Astrocyte of the cerebellum (primary cell): ENCODE measurements around the gene SPATS2.

ENCODE experiments used
- DNase-seq: peaks from one replicate; pipeline ENCODE4 v3.0.0-alpha.2; 2011; ENCODE audit warnings: low read depth
- H3K4me3 ChIP-seq: 2 replicates; pipeline ENCODE4 v1.5.1; 2011; ENCODE audit warnings: mild to moderate bottlenecking, low read depth, low read length, moderate library complexity
- in situ Hi-C: cut with HindIII; loops from 2 replicates; pipeline ENCODE4 v1.10.0; 2017; ENCODE audit warnings: low sequenced_read_pairs
- TF ChIP-seq, protein P1 (sequence below): IDR thresholded peaks from 2 replicates; pipeline ENCODE4 v1.5.1; 2012; ENCODE audit warnings: low read length, low read depth, moderate library complexity, mild to moderate bottlenecking; ENCODE audit errors: missing control alignments

Gene SPATS2

DNA sequence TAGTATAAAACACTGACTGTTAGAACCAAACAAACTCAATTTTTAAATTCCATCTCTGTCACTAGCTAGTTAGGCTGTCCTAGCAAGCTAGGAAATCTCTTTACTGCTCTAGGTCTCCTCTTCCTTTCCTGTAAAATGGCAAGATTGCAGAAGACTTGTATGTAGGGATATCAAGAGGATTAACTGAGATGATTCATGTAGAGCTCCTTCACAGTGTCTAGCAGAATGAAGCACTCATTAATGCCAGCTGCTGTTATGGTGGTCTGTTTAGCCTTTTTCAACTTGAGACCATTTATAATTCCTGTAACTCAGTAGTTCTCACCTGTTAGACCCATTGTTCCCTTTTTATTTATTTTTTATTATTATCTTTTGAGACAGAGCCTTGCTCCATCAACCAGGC is 103.7 kb downstream of the SPATS2 start:
- TF ChIP-seq, protein P1, sequence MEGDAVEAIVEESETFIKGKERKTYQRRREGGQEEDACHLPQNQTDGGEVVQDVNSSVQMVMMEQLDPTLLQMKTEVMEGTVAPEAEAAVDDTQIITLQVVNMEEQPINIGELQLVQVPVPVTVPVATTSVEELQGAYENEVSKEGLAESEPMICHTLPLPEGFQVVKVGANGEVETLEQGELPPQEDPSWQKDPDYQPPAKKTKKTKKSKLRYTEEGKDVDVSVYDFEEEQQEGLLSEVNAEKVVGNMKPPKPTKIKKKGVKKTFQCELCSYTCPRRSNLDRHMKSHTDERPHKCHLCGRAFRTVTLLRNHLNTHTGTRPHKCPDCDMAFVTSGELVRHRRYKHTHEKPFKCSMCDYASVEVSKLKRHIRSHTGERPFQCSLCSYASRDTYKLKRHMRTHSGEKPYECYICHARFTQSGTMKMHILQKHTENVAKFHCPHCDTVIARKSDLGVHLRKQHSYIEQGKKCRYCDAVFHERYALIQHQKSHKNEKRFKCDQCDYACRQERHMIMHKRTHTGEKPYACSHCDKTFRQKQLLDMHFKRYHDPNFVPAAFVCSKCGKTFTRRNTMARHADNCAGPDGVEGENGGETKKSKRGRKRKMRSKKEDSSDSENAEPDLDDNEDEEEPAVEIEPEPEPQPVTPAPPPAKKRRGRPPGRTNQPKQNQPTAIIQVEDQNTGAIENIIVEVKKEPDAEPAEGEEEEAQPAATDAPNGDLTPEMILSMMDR = no peak
- in situ Hi-C loops = no loop called here
- no peak for DNase-seq
- no peak overlapping the region for H3K4me3 ChIP-seq

- H3K4me3 ChIP-seq = no peak overlapping the region
- TF ChIP-seq, protein P1 = no peak
- DNase-seq = no peak
- in situ Hi-C loops = no loop called here
These were observed 104.3 kb downstream of the SPATS2 start for GRCh38 chr12:49471557-49471956.

- H3K4me3 ChIP-seq = no peak overlapping the region
- in situ Hi-C loops = no loop called here
- DNase-seq = no peak
- TF ChIP-seq, protein P1 = no peak
These were observed 108.8 kb downstream of the SPATS2 start for GRCh38 chr12:49476091-49476490.

GRCh38 chr12:49478949-49479664 is 111.8 kb downstream of the SPATS2 start:
- in situ Hi-C loops = no loop called here
- no peak overlapping the region for H3K4me3 ChIP-seq
- TF ChIP-seq, protein P1 = no peak
- DNase-seq = no peak

DNA sequence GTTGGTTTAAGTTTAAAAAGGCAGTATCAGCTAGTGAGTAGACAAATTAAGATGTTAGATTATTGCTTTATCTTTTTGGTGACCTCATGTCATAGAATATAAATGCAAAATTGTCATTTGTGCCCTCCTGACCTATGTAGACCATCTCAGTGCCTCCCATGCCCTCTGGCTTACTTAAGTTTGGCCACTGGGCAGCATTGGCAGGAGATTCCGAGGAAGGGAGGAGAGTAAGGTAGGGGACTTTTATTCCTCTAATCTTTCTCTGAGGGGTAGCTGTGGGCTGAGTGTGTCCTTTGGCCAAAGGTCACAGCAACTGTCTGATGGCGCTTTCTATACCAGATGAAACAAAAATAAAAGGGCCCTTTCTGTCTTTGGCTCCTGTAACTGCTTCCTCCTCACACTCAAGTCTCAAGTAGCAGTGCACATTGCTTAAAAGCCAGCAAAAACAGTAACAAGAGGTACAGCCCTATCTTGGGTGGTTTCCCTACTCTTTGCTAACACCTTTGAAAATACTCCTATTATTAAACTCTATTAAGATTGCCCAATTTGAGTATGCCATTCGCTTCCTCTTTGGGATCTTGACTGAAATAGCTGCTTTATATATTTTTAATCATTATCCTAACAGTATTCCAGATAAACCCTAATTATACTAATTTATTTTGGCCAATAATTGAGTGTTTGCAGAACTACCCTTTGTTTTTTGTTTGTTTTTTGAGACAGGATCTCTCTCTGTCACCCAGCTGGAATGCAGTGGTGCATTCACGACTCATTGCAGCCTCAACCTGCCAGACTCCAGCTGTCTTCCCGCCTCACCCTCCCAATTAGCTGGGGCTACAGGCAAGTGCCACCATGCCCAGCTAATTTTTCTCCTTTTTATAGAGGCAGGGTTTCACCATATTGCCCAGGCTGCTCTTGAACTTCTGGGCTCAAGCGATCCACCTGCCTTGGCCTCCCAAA is 115.1 kb downstream of the SPATS2 start:
- in situ Hi-C loops = no loop called here
- no peak for DNase-seq
- no peak overlapping the region for H3K4me3 ChIP-seq
- TF ChIP-seq, protein P1 = no peak

DNA sequence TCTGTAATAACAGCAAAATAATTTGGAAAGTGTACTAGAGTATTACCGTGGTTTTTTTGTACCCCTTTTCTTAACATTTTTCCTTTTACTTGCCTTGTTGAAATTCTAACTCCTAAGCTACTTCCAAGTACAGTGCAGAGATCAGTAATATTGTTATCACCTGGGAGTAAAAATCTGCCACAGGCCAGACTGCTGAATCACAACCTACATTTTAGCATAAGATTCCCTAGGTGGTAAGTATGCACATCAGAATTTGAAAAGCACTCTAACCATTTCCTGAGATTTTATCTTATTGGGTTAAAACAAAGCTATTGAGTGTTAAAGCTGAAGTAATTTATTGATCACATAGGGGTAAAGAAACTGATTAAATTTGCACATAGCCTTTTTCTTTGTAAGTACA is 116.4 kb downstream of the SPATS2 start:
- in situ Hi-C loops = no loop called here
- no peak overlapping the region for H3K4me3 ChIP-seq
- TF ChIP-seq, protein P1 = no peak
- no peak for DNase-seq
